Pancreas (tissue), 10 donors: ENCODE results near the gene ATP6V0C. TPM values are rescaled to one million over a fixed set of nuclear protein-coding genes. Genes with fewer than 3 reads are reported as not detected.

Experiments
- ATAC-seq, 4 donors: fragments of 200-7000 bp; cut with Tn5 transposase; one replicate each; pipeline versions ENCODE4 v1.8.0 to v1.9.1; 2020; ENCODE audit warnings: mild to moderate bottlenecking in 4 of 4, moderate library complexity in 4 of 4
- DNase-seq, 6 donors: peaks; one replicate each; pipeline ENCODE4 v3.0.0-alpha.2; 2020
- FAIRE-seq: peaks from 2 replicates; lab custom pipeline; 2012; peaks lifted over from hg19 to GRCh38; lab: Jason Lieb, UNC
- H3K27ac ChIP-seq, 4 donors: fragments of 200-600 bp; sonication (generic); 1 replicate in 3 of 4; 2 replicates in 1 of 4; pipeline versions ENCODE4 v1.5.0 to v1.8.0; 2020
- H3K27me3 ChIP-seq, 4 donors: fragments of 200-600 bp; one replicate each; pipeline ENCODE4 v1.8.0; 2021
- H3K36me3 ChIP-seq, 3 donors: fragments of 200-600 bp; sonication (generic) in 1 of 3; one replicate each; pipeline versions ENCODE4 v1.5.0 to v1.8.0; 2020 to 2021
- H3K4me1 ChIP-seq, 3 donors: fragments of 200-600 bp; one replicate each; pipeline ENCODE4 v1.8.0; 2021
- H3K4me3 ChIP-seq, 4 donors: fragments of 200-600 bp; sonication (generic) in 2 of 4; one replicate each; pipeline versions ENCODE4 v1.5.0 to v1.8.0; 2020 to 2021
- H3K9me3 ChIP-seq, 4 donors: fragments of 200-600 bp; one replicate each; pipeline ENCODE4 v1.8.0; 2021
- WGBS, 2 donors: extraction: QIAGEN DNeasy Blood & Tissue Kit; methylation state at CpG; one replicate each; pipeline ENCODE4 v1.1.7; 2013; 5-methylcytosine and 5-hydroxymethylcytosine counted together
- intact Hi-C, 3 donors: fragments of 100-400 bp; cut with DNase I; formaldehyde crosslinking; loops; one replicate each; pipeline versions ENCODE4 v1.11.1 to v1.14.2; 2022
- polyA plus RNA-seq, 2 donors: library from polyadenylated mRNA; stranded (reverse); fragments of 200-250 nt; gene quantifications; one replicate each; pipeline ENCODE4 v1.2.3, GENCODE V29; 2013
- total RNA-seq, 6 donors: library from RNA; stranded (reverse); fragmentation: NEBNext Ultra II Directional in 4 of 6; extraction: Animal tissue kit (Norgen Biotek cat#: 25700) in 4 of 6; gene quantifications; one replicate each; pipeline versions ENCODE4 v1.2.1 to v1.2.4, GENCODE V29; 2021 to 2023
- TF ChIP-seq, protein P1 (sequence below), 4 donors: fragments of 200-600 bp; sonication (generic) in 3 of 4; IDR thresholded peaks; one replicate each; pipeline versions ENCODE4 v1.5.0 to v1.8.0; 2021; ENCODE audit warnings: antibody characterized with exemption in 4 of 4
- donor health status: healthy with polysubstance abuse.
- donor health status: DM: no; HTN: no; CAD: no; lungs with moderate emphysema.
- donor health status: DM: no; HTN: no; CAD: no.
- donor health status: control.
- donor health status: control.
- donor health status: Bipolar disorder and iron deficiency.
- donor health status: DM: yes; HTN: yes; CAD: no.
- donor health status: DM: no; HTN: no; CAD: no.
- donor health status: DM: no; HTN: no; CAD: no.
- donor health status: DM: yes; HTN: yes; CAD: no.

The ATP6V0C gene
- total and polyA plus RNA-seq, 8 donors = 39.9 to 124 (median 66.8) TPM

DNA sequence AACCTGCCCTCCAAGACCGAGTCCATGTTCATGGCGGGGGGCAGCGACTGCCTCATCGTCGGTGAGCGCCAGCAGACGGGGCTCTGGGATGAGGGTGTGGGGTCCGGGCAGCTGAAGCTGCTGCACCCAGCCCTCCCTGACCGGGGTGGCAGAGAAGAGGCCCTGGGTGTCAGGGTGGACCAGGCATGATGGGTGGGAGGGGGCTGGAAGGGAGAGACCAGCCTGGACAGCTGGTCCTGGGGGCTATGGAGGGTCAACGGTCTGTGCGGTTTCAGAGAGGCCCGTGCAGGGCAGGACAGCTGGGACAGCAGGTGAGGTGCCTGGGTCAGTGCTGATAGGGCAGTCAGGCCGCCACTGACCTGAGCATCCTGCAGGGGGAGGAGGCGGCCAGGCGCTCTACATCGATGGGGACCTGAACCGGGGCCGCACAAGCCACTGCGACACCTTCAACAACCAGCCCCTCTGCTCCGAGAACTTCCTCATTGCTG, 13.3 kb upstream of the ATP6V0C start:
- intact Hi-C loops = loop anchor here in 1 of 3 donors (2.0 to 5.0 kb wide), 2 partner anchors 64 to 308 kb away; no protein-coding TSS in a partner anchor
- WGBS, 2 donors = 81 to 86% methylated on average over 20 of the region's 20 CpGs
- DNase-seq = peak in 2 of 6 donors; percentile 63 to 85
- peaks cover 0 to 18% (median 0%) of the 10 kb centered on the region in 3 donors for H3K36me3 ChIP-seq
- no peak overlapping the region for H3K27ac ChIP-seq
- H3K27me3 ChIP-seq = no peaks in the 10 kb centered on the region
- H3K4me1 ChIP-seq = peaks cover 21 to 25% (median 22%) of the 10 kb centered on the region in 3 donors
- no peak overlapping the region for H3K4me3 ChIP-seq
- TF ChIP-seq, protein P1, sequence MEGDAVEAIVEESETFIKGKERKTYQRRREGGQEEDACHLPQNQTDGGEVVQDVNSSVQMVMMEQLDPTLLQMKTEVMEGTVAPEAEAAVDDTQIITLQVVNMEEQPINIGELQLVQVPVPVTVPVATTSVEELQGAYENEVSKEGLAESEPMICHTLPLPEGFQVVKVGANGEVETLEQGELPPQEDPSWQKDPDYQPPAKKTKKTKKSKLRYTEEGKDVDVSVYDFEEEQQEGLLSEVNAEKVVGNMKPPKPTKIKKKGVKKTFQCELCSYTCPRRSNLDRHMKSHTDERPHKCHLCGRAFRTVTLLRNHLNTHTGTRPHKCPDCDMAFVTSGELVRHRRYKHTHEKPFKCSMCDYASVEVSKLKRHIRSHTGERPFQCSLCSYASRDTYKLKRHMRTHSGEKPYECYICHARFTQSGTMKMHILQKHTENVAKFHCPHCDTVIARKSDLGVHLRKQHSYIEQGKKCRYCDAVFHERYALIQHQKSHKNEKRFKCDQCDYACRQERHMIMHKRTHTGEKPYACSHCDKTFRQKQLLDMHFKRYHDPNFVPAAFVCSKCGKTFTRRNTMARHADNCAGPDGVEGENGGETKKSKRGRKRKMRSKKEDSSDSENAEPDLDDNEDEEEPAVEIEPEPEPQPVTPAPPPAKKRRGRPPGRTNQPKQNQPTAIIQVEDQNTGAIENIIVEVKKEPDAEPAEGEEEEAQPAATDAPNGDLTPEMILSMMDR (IDR thresholded peaks at IDR 0.05) = no peak
- no peak for ATAC-seq
- no peak for FAIRE-seq
- H3K9me3 ChIP-seq = no peaks in the 10 kb centered on the region

DNA sequence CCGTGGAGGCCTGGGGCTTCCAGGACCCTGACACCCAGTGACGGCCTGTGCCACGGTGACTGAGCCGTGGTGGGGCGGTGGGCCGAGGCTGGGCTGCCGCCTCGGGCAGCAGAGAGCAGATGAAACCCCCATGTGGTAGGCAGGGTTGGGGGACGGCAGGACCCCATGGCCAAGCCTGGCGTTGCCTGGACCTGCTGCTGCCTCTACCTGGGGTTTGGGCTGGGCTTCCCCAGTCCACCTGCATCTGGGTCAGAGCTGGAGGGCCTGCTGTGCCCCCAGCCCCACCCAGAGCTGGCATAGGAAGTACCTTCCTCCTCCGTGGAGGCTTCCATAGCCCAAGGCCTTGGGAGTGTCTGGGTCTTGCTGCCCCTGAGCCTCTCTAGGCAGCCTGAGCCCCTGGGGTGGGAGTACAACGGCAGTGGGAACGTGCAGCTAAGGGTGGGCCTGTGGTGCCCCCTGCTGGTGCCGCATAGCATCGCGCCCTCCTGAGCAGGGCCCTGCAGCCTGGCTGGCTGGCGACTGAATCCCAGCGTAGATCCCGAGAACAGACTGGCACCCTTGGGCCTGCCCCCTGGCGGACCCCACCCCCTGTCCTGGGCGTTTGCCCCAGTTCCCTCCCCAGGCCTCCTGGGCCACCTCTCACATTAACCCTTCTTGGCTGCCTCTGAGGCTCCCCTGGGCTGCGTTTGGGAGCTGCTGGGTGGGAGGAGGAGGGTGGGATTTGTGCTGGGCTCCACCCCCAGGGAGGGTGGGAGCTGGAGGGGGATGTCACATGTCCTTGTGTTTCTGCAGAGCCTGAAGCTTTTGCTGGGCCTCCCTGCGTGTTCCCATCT, 12.6 kb upstream of the ATP6V0C start:
- H3K27me3 ChIP-seq = no peaks in the 10 kb centered on the region
- peak overlapping the region in 2 of 4 donors; percentile 29 to 74 for H3K27ac ChIP-seq
- H3K9me3 ChIP-seq = no peaks in the 10 kb centered on the region
- peak; percentile 72 to 94 (median 84) for DNase-seq
- H3K4me3 ChIP-seq = peak overlapping the region in 1 of 4 donors; percentile 7
- TF ChIP-seq, protein P1 (IDR thresholded peaks at IDR 0.05) = peak; percentile 96 to 99 (median 98)
- intact Hi-C loops = loop anchor here in 1 of 3 donors (2.0 to 5.0 kb wide), 2 partner anchors 64 to 309 kb away; no protein-coding TSS in a partner anchor
- WGBS, 2 donors = 37 to 48% methylated on average over 16 to 23 of the region's 23 CpGs
- peaks cover 21 to 25% (median 22%) of the 10 kb centered on the region in 3 donors for H3K4me1 ChIP-seq
- no peak for FAIRE-seq
- H3K36me3 ChIP-seq = peaks cover 0 to 16% (median 0%) of the 10 kb centered on the region in 3 donors
- peak; percentile 75 to 89 (median 84) for ATAC-seq

DNA sequence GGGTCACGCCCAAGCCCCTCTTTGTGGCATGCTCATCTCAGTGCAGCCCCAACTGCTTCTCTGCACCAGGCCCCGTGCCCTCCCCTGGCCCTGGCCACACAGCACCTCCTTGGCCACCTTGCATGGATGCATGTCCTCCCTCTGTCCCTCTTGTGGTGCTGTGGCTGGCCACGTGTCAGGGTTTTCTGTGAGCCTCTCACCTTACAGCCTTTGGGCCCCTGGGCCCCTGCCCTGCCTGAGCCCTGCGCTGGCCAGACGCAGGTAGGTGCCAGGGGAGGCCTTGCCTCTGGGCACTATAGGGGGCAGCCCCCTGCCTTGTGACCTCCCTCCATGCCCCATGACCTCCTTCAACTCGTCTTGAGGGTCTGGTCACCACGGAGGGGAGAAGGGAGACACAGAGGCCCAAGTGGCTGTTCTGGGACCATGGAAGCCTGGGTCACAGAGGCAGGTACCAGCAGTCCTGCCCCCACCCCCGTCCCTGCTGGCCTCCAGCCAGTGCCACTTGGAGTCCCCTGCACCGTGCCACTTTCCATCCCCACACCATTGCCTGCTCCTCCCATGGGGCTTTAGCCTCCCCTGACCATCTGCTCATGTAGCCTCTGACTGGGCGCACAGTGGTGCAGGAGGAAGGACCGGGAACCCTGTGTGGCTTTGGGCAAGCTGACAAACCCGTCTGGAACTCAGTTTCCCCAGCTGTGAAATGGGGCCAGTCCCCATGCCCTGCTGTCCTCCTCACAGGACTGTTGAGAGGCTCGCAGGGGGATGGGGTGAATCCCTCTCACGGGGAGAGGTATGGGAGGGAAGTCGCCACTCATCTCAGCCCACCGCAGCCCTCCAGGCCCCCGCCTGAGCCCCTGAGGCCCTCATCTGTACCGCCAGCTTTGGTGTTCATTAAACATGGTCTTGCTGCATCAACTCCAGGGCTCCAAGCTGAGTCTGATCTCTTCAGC, 11.5 kb upstream of the ATP6V0C start:
- DNase-seq (no peak), FAIRE-seq (no peak), ATAC-seq (no peak)
- Histone ChIP-seq H3K27me3 (no peaks in the 10 kb centered on the region), H3K27ac (peak overlapping the region; percentile 29 to 74 (median 71)), H3K9me3 (no peaks in the 10 kb centered on the region), H3K4me3 (peak overlapping the region in 1 of 4 donors; percentile 2), H3K36me3 (peaks cover 0 to 6% (median 0%) of the 10 kb centered on the region in 3 donors), H3K4me1 (peaks cover 21 to 25% (median 22%) of the 10 kb centered on the region in 3 donors)
- TF ChIP-seq, protein P1 (IDR thresholded peaks at IDR 0.05) = no peak
- WGBS, 2 donors = 60 to 64% methylated on average over 17 to 18 of the region's 18 CpGs
- intact Hi-C loops = loop anchor here in 1 of 3 donors (2.0 to 5.0 kb wide), 2 partner anchors 65 to 310 kb away; no protein-coding TSS in a partner anchor

DNA sequence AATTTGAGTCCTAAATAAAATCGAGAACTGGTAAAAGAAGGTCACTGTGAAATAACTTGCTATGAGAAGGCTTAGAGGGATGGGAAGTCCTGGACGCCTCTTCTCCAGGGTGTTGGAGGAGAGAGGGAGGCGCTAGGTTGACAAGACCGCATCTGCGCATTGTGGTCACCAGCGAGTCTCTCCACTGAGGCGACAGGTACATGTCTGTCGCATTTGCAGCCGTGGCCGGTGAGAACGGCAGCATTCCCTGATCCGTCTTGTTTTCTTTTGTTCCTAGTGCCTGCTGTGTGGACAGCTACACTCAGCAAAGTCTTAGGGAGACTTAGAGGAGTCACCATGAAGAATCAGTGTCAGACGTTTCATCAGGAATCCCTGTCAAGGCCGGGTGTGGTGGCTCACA, 8.1 kb upstream of the ATP6V0C start:
- H3K27ac ChIP-seq = no peak overlapping the region
- no peaks in the 10 kb centered on the region for H3K27me3 ChIP-seq
- peak in 1 of 6 donors; percentile 22 for DNase-seq
- peaks cover 0 to 5% (median 0%) of the 10 kb centered on the region in 3 donors for H3K36me3 ChIP-seq
- H3K9me3 ChIP-seq = no peaks in the 10 kb centered on the region
- peaks cover 3 to 15% (median 5%) of the 10 kb centered on the region in 3 donors for H3K4me1 ChIP-seq
- TF ChIP-seq, protein P1 (IDR thresholded peaks at IDR 0.05) = no peak
- H3K4me3 ChIP-seq = no peak overlapping the region
- FAIRE-seq = no peak
- intact Hi-C loops = no loop called here
- WGBS, 2 donors = 86 to 91% methylated on average over 14 of the region's 14 CpGs
- ATAC-seq = no peak
